ENCODE measurements around the gene SPATA13. TPM values are rescaled to one million over a fixed set of nuclear protein-coding genes. Genes with fewer than 3 reads are reported as not detected.

Gene SPATA13
- total RNA-seq, 2 experiments from 2014 or later: 55.4 to 59.2 TPM

DNA sequence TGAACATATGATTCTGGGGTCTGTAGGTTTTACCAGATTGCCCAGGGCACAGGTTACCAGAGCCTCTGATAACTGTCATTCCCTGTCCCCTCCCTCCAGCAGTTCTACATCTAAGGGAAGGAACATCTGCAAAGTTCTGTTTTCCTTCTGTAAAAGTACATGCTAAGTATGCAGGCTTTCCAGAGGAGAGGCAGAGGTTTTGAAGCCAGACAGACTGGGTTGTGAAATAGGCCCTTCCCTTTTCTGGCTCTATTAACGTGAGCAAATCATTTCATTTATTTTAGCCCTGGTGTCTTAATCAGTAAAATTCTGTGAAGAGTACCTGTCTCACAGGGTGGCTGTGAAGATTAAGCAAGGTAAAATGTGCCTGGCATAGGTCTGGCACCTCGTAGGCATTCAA, 82.8 kb downstream of the SPATA13 start:
- no peak overlapping the region for H3K27ac Mint-ChIP-seq
- H3K4me1 Mint-ChIP-seq: peaks cover 11% of the 10 kb centered on the region
- POLR2A ChIA-PET: no interaction called here
- H3K9me3 Mint-ChIP-seq: no peaks in the 10 kb centered on the region
- no peaks in the 10 kb centered on the region for H3K36me3 Mint-ChIP-seq (ENCODE audit: low read depth)
- CTCF ChIA-PET: no interaction called here
- no peaks in the 10 kb centered on the region for H3K27me3 Mint-ChIP-seq
- no peak for DNase-seq
- H3K4me3 Mint-ChIP-seq: no peak overlapping the region

- ChIA-PET POLR2A (interaction anchor here (0.9 kb wide), 1 partner anchor 14 kb away, joined by 3 read pairs; no protein-coding TSS in a partner anchor), CTCF (interaction anchor here (1.2 kb wide), 1 partner anchor 14 kb away, joined by 4 read pairs; no protein-coding TSS in a partner anchor)
- no peak overlapping the region for H3K4me3 Mint-ChIP-seq
Measured at GRCh38 chr13:24244802-24245201, 84.3 kb downstream of the SPATA13 start.

DNA sequence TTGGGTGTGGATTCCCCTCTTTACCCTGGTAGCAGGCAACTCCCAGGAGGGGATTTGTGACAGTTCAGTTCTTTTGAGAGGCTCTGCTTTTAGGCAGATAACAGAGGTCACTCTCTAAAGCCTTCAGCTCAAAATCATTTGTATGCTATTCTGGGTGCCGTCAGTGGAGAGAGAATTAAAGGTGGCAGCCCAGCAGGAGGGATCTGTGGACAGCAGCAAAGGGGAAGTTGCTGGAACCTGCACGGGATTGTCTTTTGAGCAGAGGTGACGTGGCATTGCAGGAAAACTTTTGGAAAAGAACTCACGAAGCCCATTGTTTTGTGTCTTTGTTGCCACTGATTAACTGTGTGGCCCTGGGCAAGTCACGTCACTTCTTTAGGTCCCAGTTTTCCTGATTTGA, 86.5 kb downstream of the SPATA13 start:
- H3K9me3 Mint-ChIP-seq: no peaks in the 10 kb centered on the region
- CTCF ChIA-PET: interaction anchor here (1.1 kb wide), 1 partner anchor 29 kb away, joined by 3 read pairs; no protein-coding TSS in a partner anchor
- H3K4me3 Mint-ChIP-seq: no peak overlapping the region
- no peak overlapping the region for H3K27ac Mint-ChIP-seq
- H3K36me3 Mint-ChIP-seq (ENCODE audit: low read depth): peaks cover 5% of the 10 kb centered on the region
- H3K27me3 Mint-ChIP-seq: no peaks in the 10 kb centered on the region
- POLR2A ChIA-PET: no interaction called here
- no peak for DNase-seq
- peaks cover 30% of the 10 kb centered on the region for H3K4me1 Mint-ChIP-seq

More at GRCh38 chr13:24244802-24245201, 84.3 kb downstream of the SPATA13 start:
- H3K27ac Mint-ChIP-seq: no peak overlapping the region
- DNase-seq: no peak
- H3K4me1 Mint-ChIP-seq: peaks cover 14% of the 10 kb centered on the region
- no peaks in the 10 kb centered on the region for H3K27me3 Mint-ChIP-seq
- H3K36me3 Mint-ChIP-seq (ENCODE audit: low read depth): no peaks in the 10 kb centered on the region
- no peaks in the 10 kb centered on the region for H3K9me3 Mint-ChIP-seq

DNA sequence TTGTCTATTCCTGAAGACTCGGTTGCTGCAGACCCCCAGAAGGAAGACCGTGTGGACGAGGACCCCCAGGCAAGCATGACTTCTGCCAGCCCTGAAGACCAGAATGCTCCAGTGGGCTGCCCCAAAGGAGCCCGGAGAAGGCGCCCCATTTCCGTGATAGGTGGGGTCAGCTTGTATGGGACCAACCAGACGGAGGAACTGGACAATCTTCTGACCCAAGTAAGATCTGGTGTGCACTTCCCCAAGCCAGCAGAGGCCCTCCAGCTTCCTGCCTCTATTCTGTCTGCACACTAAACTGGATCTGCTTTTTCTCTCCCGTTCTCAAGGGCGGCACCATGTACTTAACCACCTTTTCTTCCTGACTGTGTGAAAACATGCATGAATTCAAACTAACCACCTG, 89.1 kb downstream of the SPATA13 start:
- no peaks in the 10 kb centered on the region for H3K27me3 Mint-ChIP-seq
- H3K4me3 Mint-ChIP-seq: no peak overlapping the region
- no peaks in the 10 kb centered on the region for H3K9me3 Mint-ChIP-seq
- POLR2A ChIA-PET: interaction anchor here (1.0 to 19.2 kb wide), 2 partner anchors 18 to 21 kb away, joined by 3 to 715 read pairs; no protein-coding TSS in a partner anchor
- DNase-seq: no peak
- CTCF ChIA-PET: interaction anchor here (0.9 kb wide), 1 partner anchor 19 kb away, joined by 3 read pairs; no protein-coding TSS in a partner anchor
- H3K4me1 Mint-ChIP-seq: peaks cover 52% of the 10 kb centered on the region
- H3K36me3 Mint-ChIP-seq (ENCODE audit: low read depth): peaks cover 23% of the 10 kb centered on the region
- H3K27ac Mint-ChIP-seq: peak overlapping the region; percentile 45

DNA sequence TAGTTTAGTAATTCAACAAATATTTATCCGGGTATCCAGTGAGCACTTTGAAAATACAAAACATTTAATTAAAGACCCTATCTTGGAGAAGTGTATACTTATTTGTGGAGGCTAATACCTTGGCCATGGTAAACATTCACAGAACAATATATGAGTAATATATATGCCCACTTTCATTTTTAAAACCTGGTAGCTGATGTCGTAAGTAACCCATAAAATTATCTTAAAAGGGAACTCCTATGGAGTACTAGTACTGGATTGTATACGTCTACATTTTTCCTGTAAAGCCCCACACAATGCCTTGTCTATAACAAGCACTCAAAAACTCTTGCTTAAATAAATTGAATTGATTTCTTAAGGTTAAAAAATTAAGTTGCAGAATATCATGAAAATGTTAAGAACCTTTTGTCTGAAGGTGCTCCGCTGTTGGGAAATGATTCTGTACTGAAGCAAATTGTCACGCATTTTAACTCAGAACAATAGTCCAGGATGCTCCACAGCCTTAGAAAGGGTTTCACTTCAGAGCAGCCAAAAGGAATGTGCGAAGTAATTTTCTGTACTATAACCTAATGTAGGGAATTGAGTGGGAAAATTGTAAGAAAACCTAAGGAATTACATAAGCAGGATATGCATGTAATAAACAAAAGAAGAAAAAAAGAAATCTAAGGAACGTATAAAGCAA, 90.0 kb downstream of the SPATA13 start:
- POLR2A ChIA-PET: interaction anchor here (1.0 to 19.2 kb wide), 12 partner anchors 9 to 262 kb away, joined by 3 to 715 read pairs (median 6); partner anchors contain the start of genes PARP4 and SPATA13
- H3K36me3 Mint-ChIP-seq (ENCODE audit: low read depth): peaks cover 32% of the 10 kb centered on the region
- no peak for DNase-seq
- no peaks in the 10 kb centered on the region for H3K27me3 Mint-ChIP-seq
- CTCF ChIA-PET: interaction anchor here (1.2 to 2.4 kb wide), 6 partner anchors 14 to 31 kb away, joined by 3 to 12 read pairs (median 8); no protein-coding TSS in a partner anchor
- peak overlapping the region; percentile 85 for H3K4me3 Mint-ChIP-seq
- H3K9me3 Mint-ChIP-seq: no peaks in the 10 kb centered on the region
- H3K4me1 Mint-ChIP-seq: peaks cover 61% of the 10 kb centered on the region
- H3K27ac Mint-ChIP-seq: peak overlapping the region; percentile 96

DNA sequence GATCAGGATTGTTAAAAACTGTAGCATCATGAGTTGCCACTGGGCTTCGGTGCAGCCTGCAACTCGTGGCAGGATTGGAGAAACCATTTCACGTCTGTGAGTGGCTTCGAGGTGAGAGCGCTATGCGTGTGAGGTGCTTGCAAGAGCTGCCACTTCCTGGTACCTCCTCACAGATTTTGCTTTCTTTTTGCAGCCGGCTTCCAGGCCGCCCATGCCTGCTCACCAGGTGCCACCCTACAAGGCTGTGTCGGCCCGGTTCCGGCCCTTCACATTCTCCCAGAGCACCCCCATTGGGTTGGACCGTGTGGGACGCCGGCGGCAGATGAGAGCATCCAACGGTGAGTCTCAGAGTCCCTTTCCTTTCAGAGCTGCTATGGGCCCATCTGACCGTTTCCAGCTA, 91.0 kb downstream of the SPATA13 start:
- H3K4me3 Mint-ChIP-seq: peak overlapping the region; percentile 85
- CTCF ChIA-PET: interaction anchor here (1.0 to 2.4 kb wide), 7 partner anchors 11 to 32 kb away, joined by 3 to 12 read pairs (median 7); no protein-coding TSS in a partner anchor
- H3K27ac Mint-ChIP-seq: peak overlapping the region; percentile 96
- DNase-seq: peak; percentile 91
- H3K27me3 Mint-ChIP-seq: no peaks in the 10 kb centered on the region
- H3K36me3 Mint-ChIP-seq (ENCODE audit: low read depth): peaks cover 38% of the 10 kb centered on the region
- POLR2A ChIA-PET: interaction anchor here (1.0 to 19.2 kb wide), 12 partner anchors 10 to 261 kb away, joined by 3 to 715 read pairs (median 6); partner anchors contain the start of genes PARP4 and SPATA13
- peaks cover 65% of the 10 kb centered on the region for H3K4me1 Mint-ChIP-seq
- H3K9me3 Mint-ChIP-seq: no peaks in the 10 kb centered on the region

GRCh38 chr13:24252136-24252535, 91.6 kb downstream of the SPATA13 start:
- Mint-ChIP-seq H3K9me3 (no peaks in the 10 kb centered on the region), H3K4me1 (peaks cover 68% of the 10 kb centered on the region), H3K4me3 (peak overlapping the region; percentile 85), H3K27ac (peak overlapping the region; percentile 96), H3K36me3 (ENCODE audit: low read depth) (peaks cover 44% of the 10 kb centered on the region), H3K27me3 (no peaks in the 10 kb centered on the region)
- CTCF ChIA-PET: interaction anchor here (1.0 to 2.4 kb wide), 6 partner anchors 11 to 33 kb away, joined by 3 to 12 read pairs (median 6); no protein-coding TSS in a partner anchor
- POLR2A ChIA-PET: interaction anchor here (1.1 to 19.2 kb wide), 9 partner anchors 11 to 261 kb away, joined by 3 to 715 read pairs (median 6); partner anchors contain the start of genes PARP4 and SPATA13
- no peak for DNase-seq

- peak; percentile 43 for DNase-seq
Measured at GRCh38 chr13:24253520-24254145, 93.1 kb downstream of the SPATA13 start.

DNA sequence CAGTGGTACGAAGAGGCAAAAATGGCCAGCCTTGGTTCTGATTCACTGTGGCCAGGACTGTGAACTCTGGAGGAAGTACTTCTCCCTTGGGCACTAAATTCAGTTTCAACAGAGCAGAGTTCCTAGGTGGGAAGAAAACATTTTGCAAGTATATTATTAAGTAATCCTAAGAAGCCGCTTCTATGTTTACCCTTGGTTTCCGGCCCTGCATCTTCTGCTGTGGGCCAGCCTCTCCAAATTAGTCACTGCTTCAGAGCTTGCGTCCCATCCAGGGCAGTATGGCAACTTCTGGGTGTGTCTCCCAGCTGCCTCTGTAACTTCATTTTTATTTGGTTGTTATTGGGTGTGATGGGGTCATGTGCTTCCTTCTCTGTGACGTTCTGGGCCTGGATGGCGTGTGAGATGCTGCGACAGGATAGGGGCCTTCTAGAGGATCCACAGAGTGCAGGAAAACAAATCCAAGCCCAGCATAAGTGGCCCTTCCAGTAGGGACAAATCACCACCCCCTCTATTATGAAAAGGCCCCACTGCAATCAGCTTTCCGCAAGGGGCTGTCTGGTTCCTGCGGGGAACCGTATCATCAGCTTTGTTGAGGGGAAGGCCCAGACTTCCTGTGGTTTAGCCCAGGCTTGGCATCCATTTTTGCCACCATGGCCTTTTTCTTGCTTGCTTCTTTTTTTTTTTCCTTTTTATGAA, 93.8 kb downstream of the SPATA13 start:
- H3K27me3 Mint-ChIP-seq: no peaks in the 10 kb centered on the region
- H3K4me3 Mint-ChIP-seq: peak overlapping the region; percentile 85
- DNase-seq: peak; percentile 84
- ChIA-PET POLR2A (interaction anchor here (0.9 to 19.2 kb wide), 10 partner anchors 13 to 364 kb away, joined by 3 to 715 read pairs (median 4); partner anchors contain the start of gene PARP4), CTCF (interaction anchor here (0.8 to 6.1 kb wide), 5 partner anchors 11 to 201 kb away, joined by 4 to 42 read pairs (median 10); no protein-coding TSS in a partner anchor)
- H3K9me3 Mint-ChIP-seq: no peaks in the 10 kb centered on the region
- H3K4me1 Mint-ChIP-seq: peaks cover 81% of the 10 kb centered on the region
- peak overlapping the region; percentile 96 for H3K27ac Mint-ChIP-seq
- peaks cover 58% of the 10 kb centered on the region for H3K36me3 Mint-ChIP-seq (ENCODE audit: low read depth)

More at GRCh38 chr13:24253520-24254145, 93.1 kb downstream of the SPATA13 start:
- Mint-ChIP-seq H3K27me3 (no peaks in the 10 kb centered on the region), H3K9me3 (no peaks in the 10 kb centered on the region), H3K4me3 (peak overlapping the region; percentile 85), H3K4me1 (peaks cover 77% of the 10 kb centered on the region), H3K36me3 (ENCODE audit: low read depth) (peaks cover 54% of the 10 kb centered on the region), H3K27ac (peak overlapping the region; percentile 96)
- ChIA-PET POLR2A (interaction anchor here (1.0 to 19.2 kb wide), 7 partner anchors 14 to 365 kb away, joined by 3 to 715 read pairs (median 5); partner anchors contain the start of gene PARP4), CTCF (interaction anchor here (1.6 to 6.1 kb wide), 3 partner anchors 12 to 25 kb away, joined by 10 to 42 read pairs (median 31); no protein-coding TSS in a partner anchor)

GRCh38 chr13:24257497-24257896, 97.0 kb downstream of the SPATA13 start:
- H3K27ac Mint-ChIP-seq: no peak overlapping the region
- ChIA-PET POLR2A (interaction anchor here (19.2 kb wide), 1 partner anchor 10 kb away, joined by 715 read pairs; no protein-coding TSS in a partner anchor), CTCF (interaction anchor here (0.6 to 6.1 kb wide), 3 partner anchors 13 to 863 kb away, joined by 3 to 31 read pairs (median 3); no protein-coding TSS in a partner anchor)
- no peaks in the 10 kb centered on the region for H3K9me3 Mint-ChIP-seq
- DNase-seq: no peak
- no peaks in the 10 kb centered on the region for H3K27me3 Mint-ChIP-seq
- peaks cover 84% of the 10 kb centered on the region for H3K4me1 Mint-ChIP-seq
- H3K36me3 Mint-ChIP-seq (ENCODE audit: low read depth): peaks cover 66% of the 10 kb centered on the region
- H3K4me3 Mint-ChIP-seq: no peak overlapping the region

DNA sequence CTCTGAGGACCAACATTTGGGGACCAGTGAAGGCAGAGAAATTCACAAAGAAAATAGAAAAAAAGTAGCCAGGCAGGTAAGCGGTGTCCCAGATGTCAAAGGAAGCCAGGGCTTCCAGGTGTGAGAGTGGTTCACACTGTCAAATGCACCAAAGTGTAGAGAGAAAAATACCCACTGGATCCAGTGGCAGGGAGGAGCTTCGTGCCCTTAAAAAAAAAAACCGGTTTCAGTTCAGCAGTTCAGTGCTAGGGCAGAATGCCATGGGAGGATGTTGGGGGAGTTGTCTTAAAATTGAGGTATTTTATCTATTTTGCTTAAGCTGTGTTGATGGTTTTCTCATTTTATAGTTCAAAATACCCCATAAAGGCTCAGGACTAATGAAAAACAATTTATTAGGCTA, 101.0 kb downstream of the SPATA13 start:
- ChIA-PET POLR2A (interaction anchor here (16.0 to 19.2 kb wide), 2 partner anchors 5 to 6 kb away, joined by 715 read pairs; no protein-coding TSS in a partner anchor), CTCF (interaction anchor here (1.0 to 1.8 kb wide), 3 partner anchors 9 to 33 kb away, joined by 4 to 8 read pairs (median 6); no protein-coding TSS in a partner anchor)
- Mint-ChIP-seq H3K9me3 (no peaks in the 10 kb centered on the region), H3K27ac (peak overlapping the region; percentile 64), H3K4me1 (peaks cover 84% of the 10 kb centered on the region), H3K27me3 (no peaks in the 10 kb centered on the region), H3K36me3 (ENCODE audit: low read depth) (peaks cover 49% of the 10 kb centered on the region), H3K4me3 (peak overlapping the region; percentile 32)
- DNase-seq: no peak

GRCh38 chr13:24263632-24264031, 103.1 kb downstream of the SPATA13 start:
- Mint-ChIP-seq H3K27me3 (no peaks in the 10 kb centered on the region), H3K27ac (peak overlapping the region; percentile 94), H3K4me1 (peaks cover 90% of the 10 kb centered on the region), H3K4me3 (peak overlapping the region; percentile 63), H3K36me3 (ENCODE audit: low read depth) (peaks cover 46% of the 10 kb centered on the region), H3K9me3 (no peaks in the 10 kb centered on the region)
- no peak for DNase-seq
- CTCF ChIA-PET: interaction anchor here (1.1 to 4.9 kb wide), 5 partner anchors 9 to 243 kb away, joined by 3 to 42 read pairs (median 8); no protein-coding TSS in a partner anchor
- POLR2A ChIA-PET: interaction anchor here (1.0 to 19.2 kb wide), 5 partner anchors 4 to 380 kb away, joined by 3 to 715 read pairs (median 3); no protein-coding TSS in a partner anchor
